Loucy (cell line): ENCODE measurements around the gene NR2F2.

Source experiments
- EZH2phosphoT487 ChIP-seq: fragments of 200-600 bp; IDR thresholded peaks from 2 replicates; pipeline ENCODE4 v1.6.1; 2018; ENCODE audit warnings: antibody characterized with exemption, mild to moderate bottlenecking, moderate library complexity, borderline replicate concordance
- TF ChIP-seq, protein P1 (sequence below): fragments of 200-600 bp; sonication (generic); conservative IDR thresholded peaks from 2 replicates; pipeline ENCODE4 v1.5.1; 2014; ENCODE audit warnings: mild to moderate bottlenecking, antibody characterized with exemption, low read length

DNA sequence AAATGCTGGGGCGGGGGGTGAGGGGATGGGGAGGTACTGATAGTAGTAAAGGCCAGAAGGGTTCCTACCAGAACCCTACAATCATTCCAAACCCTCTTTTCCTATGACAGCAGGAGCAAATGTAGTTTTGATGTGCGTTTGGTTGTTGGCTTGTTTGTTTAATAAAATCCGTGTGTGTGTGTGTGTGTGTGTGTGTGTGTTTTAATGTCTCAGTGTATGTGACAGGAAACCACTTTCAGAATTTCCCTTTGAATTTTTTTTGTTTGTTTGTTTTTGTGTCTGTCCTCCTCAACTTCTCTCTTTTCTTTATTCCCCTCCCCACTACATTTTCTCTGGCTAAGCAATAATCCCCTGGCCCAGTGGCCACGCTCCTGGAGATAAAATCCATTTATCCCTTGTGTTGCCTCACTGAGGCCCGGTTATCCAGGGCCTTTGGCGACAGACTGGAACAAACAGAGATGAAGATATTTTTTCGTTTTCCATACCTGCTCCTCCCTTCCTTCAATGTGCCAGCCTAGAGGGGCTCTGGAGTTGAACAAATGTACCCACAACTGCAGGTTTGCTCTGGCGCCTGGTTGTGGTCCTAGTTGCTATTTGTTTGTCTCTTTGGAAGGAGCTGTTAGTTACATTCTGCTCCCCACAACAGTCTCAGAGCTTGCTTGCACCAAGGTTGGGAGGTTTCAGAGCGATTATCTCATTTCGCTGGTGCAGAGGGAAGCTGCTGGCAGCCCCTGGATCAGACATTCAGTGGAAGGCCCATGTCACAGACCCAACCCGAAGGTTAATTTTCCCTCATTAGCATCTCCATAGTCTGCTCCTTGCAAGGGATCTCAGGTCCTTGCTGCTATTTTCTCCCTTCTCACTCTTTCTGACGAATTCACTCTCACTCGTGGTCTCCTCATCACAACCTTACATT lies 17.9 kb downstream of the NR2F2 start:
- TF ChIP-seq, protein P1, sequence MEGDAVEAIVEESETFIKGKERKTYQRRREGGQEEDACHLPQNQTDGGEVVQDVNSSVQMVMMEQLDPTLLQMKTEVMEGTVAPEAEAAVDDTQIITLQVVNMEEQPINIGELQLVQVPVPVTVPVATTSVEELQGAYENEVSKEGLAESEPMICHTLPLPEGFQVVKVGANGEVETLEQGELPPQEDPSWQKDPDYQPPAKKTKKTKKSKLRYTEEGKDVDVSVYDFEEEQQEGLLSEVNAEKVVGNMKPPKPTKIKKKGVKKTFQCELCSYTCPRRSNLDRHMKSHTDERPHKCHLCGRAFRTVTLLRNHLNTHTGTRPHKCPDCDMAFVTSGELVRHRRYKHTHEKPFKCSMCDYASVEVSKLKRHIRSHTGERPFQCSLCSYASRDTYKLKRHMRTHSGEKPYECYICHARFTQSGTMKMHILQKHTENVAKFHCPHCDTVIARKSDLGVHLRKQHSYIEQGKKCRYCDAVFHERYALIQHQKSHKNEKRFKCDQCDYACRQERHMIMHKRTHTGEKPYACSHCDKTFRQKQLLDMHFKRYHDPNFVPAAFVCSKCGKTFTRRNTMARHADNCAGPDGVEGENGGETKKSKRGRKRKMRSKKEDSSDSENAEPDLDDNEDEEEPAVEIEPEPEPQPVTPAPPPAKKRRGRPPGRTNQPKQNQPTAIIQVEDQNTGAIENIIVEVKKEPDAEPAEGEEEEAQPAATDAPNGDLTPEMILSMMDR = no peak
- TF ChIP-seq EZH2phosphoT487 = no peak
